GM12878 (cell line): Measurements from ENCODE around the gene CXorf58. TPM values are rescaled to one million over a fixed set of nuclear protein-coding genes. Genes with fewer than 3 reads are reported as not detected.
"Not testable (repeated sequence)": the region's sequence is repeated elsewhere in the genome, so short reads cannot be mapped to it uniquely, and the experiment has no call there.

Experiments used
- ATAC-seq: fragments of 200-7000 bp; cut with Tn5 transposase; 3 replicates; pipeline ENCODE4 v1.9.1; 2020; ENCODE audit warnings: mild to moderate bottlenecking, moderate library complexity
- BruUV-seq: library from RNA; stranded (reverse); fragments of 400-500 nt; replicated peaks from 2 replicates; lab custom pipeline; 2021; lab: Mats Ljungman, UMichigan
- CTCF ChIA-PET: fragments of 300-600 bp; sonication (Branson Sonifier 250); formaldehyde crosslinking; extraction: SDS; loops from one replicate; lab custom pipeline; 2021; ENCODE audit warnings: inconsistent platforms; lab: Yijun Ruan, JAX
- POLR2A ChIA-PET: fragments of 350-600 bp; formaldehyde crosslinking; extraction: SDS; loops from one replicate; lab custom pipeline; 2021; ENCODE audit warnings: inconsistent platforms; lab: Charles Lee
- RAD21 ChIA-PET: fragments of 300-600 bp; sonication (Branson Sonifier 250); formaldehyde crosslinking; loops from one replicate; lab custom pipeline; 2023; ENCODE audit warnings: antibody characterized with exemption; ENCODE audit not compliant: unreplicated experiment; lab: Charles Lee
- SMC1A ChIA-PET: fragments of 300-600 bp; sonication (Branson Sonifier 250); formaldehyde crosslinking; loops from one replicate; lab custom pipeline; 2023; ENCODE audit not compliant: unreplicated experiment, uncharacterized antibody; lab: Charles Lee
- DNase-seq: peaks from one replicate; pipeline ENCODE4 v3.0.0-alpha.2; 2011; ENCODE audit warnings: low read depth, low spot score
- FAIRE-seq: peaks from 3 replicates; lab custom pipeline; 2011; peaks lifted over from hg19 to GRCh38; lab: Jason Lieb, UNC
- H2AFZ ChIP-seq: 2 replicates; pipeline ENCODE4 v1.6.0; 2011; ENCODE audit warnings: low read depth, low read length, control low read depth; ENCODE audit not compliant: control insufficient read depth
- H3K27ac ChIP-seq: 2 replicates; pipeline ENCODE4 v1.5.1; 2011; ENCODE audit warnings: control low read depth; ENCODE audit not compliant: control insufficient read depth, insufficient read depth
- H3K27me3 ChIP-seq, 2 experiments: replicated peaks in 1 of 2; 2 replicates each; pipeline versions ENCODE4 v1.6.0 to v1.6.1; 2011; ENCODE audit warnings: low read length in 1 of 2; ENCODE audit not compliant: control insufficient read depth in 2 of 2, insufficient read depth in 2 of 2
- H3K36me3 ChIP-seq, 2 experiments: 2 replicates each; pipeline ENCODE4 v1.5.1; 2011; ENCODE audit warnings: low read length in 1 of 2; ENCODE audit not compliant: control insufficient read depth in 2 of 2, insufficient read depth in 2 of 2
- H3K4me1 ChIP-seq: 2 replicates; pipeline ENCODE4 v1.6.1; 2011; ENCODE audit warnings: mild to moderate bottlenecking, low read length, moderate library complexity, mixed read lengths; ENCODE audit not compliant: control insufficient read depth, insufficient read depth
- H3K4me2 ChIP-seq: 2 replicates; pipeline ENCODE4 v1.6.0; 2011; ENCODE audit warnings: control low read depth; ENCODE audit not compliant: control insufficient read depth, insufficient read depth
- H3K4me3 ChIP-seq: fragments of 200-600 bp; sonication (generic); 2 replicates; pipeline ENCODE4 v1.5.1; 2016
- H3K79me2 ChIP-seq: 2 replicates; pipeline ENCODE4 v1.6.0; 2011; ENCODE audit warnings: low read length; ENCODE audit not compliant: control insufficient read depth, insufficient read depth
- H3K9ac ChIP-seq: 2 replicates; pipeline ENCODE4 v1.8.0; 2011; ENCODE audit warnings: low read length, control low read depth, mixed read lengths; ENCODE audit not compliant: control insufficient read depth, insufficient read depth
- H3K9me3 ChIP-seq: replicated peaks from 3 replicates; pipeline ENCODE4 v1.5.1; 2011; ENCODE audit warnings: mild to moderate bottlenecking, low read length; ENCODE audit not compliant: control insufficient read depth, insufficient read depth
- H4K20me1 ChIP-seq: 2 replicates; pipeline ENCODE4 v1.6.0; 2011; ENCODE audit not compliant: control insufficient read depth, insufficient read depth
- BHLHE40 ChIP-seq, 2 experiments: fragments of 450-650 bp in 1 of 2; IDR thresholded peaks; 2 replicates each; pipeline ENCODE4 v1.6.1; 2011 to 2017; ENCODE audit warnings: low read depth in 2 of 2, borderline replicate concordance in 1 of 2, improper control_type of control experiment in 1 of 2, low read length in 1 of 2, mild to moderate bottlenecking in 1 of 2
- EED ChIP-seq: sonication (generic); IDR thresholded peaks from 2 replicates; pipeline ENCODE4 v1.6.1; 2016; ENCODE audit warnings: antibody characterized with exemption, low read depth
- EZH2 ChIP-seq: IDR thresholded peaks from 2 replicates; pipeline ENCODE4 v1.6.1; 2012; ENCODE audit warnings: low read depth, mild to moderate bottlenecking, control low read depth, inconsistent platforms, low read length, borderline replicate concordance; ENCODE audit not compliant: control insufficient read depth
- HCFC1 ChIP-seq: fragments of 150-350 bp; IDR thresholded peaks from 2 replicates; pipeline ENCODE4 v1.6.1; 2014; ENCODE audit warnings: low read length
- WRNIP1 ChIP-seq: IDR thresholded peaks from 2 replicates; pipeline ENCODE4 v1.6.1; 2011; ENCODE audit warnings: low read depth, low read length, improper control_type of control experiment, borderline replicate concordance
- YY1 ChIP-seq: IDR thresholded peaks from 2 replicates; pipeline ENCODE4 v1.6.1; 2011; ENCODE audit warnings: low read depth, mild to moderate bottlenecking, low read length
- WGBS: methylation state at CpG from one replicate; pipeline ENCODE4 v1.1.6; 2016; ENCODE audit warnings: low lambda C conversion rate; ENCODE audit not compliant: insufficient replicate concordance, insufficient coverage; ENCODE audit errors: missing lambda C conversion rate; 5-methylcytosine and 5-hydroxymethylcytosine counted together
- in situ Hi-C: fragments of 300-500 bp; cut with MboI; formaldehyde crosslinking; loops from 9 replicates; pipeline ENCODE4 v1.14.3; 2018; ENCODE audit warnings: mixed read lengths
- intact Hi-C: fragments of 100-400 bp; cut with micrococcal nuclease; formaldehyde crosslinking; loops from one replicate; pipeline ENCODE4 v1.14.2; 2022; ENCODE audit not compliant: unreplicated experiment
- polyA plus RNA-seq, 11 experiments: library from polyadenylated mRNA; depleted of rRNA in 4 of 11; unstranded in 6 of 11; stranded (reverse) in 5 of 11; fragments of >200 nt; fragmentation: Nextera tagmentation in 4 of 11; fragmentation: Illumina TruSeq in 1 of 11; extraction: Ambion mirVana in 4 of 11; extraction: Trizol in 1 of 11; gene quantifications; 1 replicate in 1 of 11; 2 replicates in 10 of 11; pipeline versions ENCODE4 v1.2.1 to v1.2.3, GENCODE V29; 2011 to 2016; ENCODE audit warnings: inconsistent platforms in 2 of 11, missing spikeins in 2 of 11, low read depth in 1 of 11
- total RNA-seq, 4 experiments: library from RNA; depleted of rRNA in 3 of 4; stranded (reverse); fragments of >200 nt in 3 of 4; fragmentation: Illumina TruSeq in 1 of 4; extraction: Trizol in 1 of 4; gene quantifications; 2 replicates each; pipeline versions ENCODE4 v1.2.1 to v1.2.3, GENCODE V29; 2013 to 2021
- TF ChIP-seq, protein P1 (sequence below): fragments of 450-650 bp; IDR thresholded peaks from 2 replicates; pipeline ENCODE4 v1.6.1; 2018; ENCODE audit warnings: borderline replicate concordance, mild to moderate bottlenecking; ENCODE audit not compliant: partially characterized antibody

Gene CXorf58
- total and polyA plus RNA-seq, 10 of the 15 experiments (the other 5 are each of a cell fraction or from before 2014, with no cell fraction given) = 0.10 to 0.24 (median 0.13) TPM; not detected in 5

DNA sequence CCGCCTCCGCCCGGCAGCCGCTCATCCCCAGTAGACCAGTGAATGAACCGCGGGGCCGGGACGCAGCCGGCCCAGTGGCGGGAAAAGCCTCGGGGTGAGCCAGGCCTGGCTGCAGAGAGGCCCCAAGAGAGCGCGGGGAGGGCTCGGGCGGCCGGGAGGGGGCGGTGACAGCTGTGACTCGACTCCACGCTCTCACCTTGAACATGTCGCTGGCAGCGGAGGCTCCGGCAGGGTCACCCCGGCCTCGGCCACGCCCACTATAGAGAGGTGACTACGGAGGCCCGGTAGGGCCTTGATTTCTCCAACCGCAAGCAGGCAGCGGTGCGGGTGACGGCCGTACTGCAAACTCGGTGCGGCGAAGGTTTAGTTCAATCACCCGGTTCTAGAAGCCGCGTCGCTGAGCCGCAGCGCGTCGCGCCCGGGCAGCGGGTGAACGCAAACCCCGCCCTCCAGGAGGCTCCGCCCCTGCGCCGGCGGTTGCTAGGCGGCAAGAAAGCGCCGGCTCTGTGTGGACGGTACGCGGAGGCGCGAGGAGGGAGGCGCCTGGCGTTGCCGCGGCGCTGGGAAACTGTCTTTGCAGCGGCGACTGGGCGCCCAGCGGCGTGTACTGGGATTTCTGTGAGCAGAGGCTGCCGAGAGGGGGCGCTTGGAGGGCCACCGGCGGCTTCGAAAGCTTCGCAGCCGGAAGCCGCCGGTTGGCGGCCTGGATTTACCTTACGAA lies at the start of gene CXorf58, which contains the start of gene APOO (continued):
- TF ChIP-seq, protein P1, sequence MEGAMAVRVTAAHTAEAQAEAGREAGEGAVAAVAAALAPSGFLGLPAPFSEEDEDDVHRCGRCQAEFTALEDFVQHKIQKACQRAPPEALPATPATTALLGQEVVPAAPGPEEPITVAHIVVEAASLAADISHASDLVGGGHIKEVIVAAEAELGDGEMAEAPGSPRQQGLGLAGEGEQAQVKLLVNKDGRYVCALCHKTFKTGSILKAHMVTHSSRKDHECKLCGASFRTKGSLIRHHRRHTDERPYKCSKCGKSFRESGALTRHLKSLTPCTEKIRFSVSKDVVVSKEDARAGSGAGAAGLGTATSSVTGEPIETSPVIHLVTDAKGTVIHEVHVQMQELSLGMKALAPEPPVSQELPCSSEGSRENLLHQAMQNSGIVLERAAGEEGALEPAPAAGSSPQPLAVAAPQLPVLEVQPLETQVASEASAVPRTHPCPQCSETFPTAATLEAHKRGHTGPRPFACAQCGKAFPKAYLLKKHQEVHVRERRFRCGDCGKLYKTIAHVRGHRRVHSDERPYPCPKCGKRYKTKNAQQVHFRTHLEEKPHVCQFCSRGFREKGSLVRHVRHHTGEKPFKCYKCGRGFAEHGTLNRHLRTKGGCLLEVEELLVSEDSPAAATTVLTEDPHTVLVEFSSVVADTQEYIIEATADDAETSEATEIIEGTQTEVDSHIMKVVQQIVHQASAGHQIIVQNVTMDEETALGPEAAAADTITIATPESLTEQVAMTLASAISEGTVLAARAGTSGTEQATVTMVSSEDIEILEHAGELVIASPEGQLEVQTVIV = no peak
- TF ChIP-seq YY1 = peak; percentile 66
- TF ChIP-seq EED = 0 out of 2 replicates have a peak, but pooled peaks have one; percentile 13
- TF ChIP-seq HCFC1 = 0 out of 2 replicates have a peak, but pooled peaks have one; percentile 6
- TF ChIP-seq WRNIP1 = no peak
- TF ChIP-seq EZH2 = no peak
- peak in 1 of 2 experiments; percentile 38; a peak in 1 of 4 replicates for TF ChIP-seq BHLHE40 (IDR thresholded peaks at IDR 0.05; ENCODE audit: borderline replicate concordance in 1 of 2, low read depth in 2 of 2, low read length in 1 of 2)
- TF ChIP-seq, all 136 proteins: peak for 39

- H3K36me3 ChIP-seq, H3K4me1 ChIP-seq, DNase-seq, in situ Hi-C loops, FAIRE-seq, H2AFZ ChIP-seq, H3K79me2 ChIP-seq, H4K20me1 ChIP-seq, RAD21 ChIA-PET, BruUV-seq, H3K4me3 ChIP-seq, H3K9me3 ChIP-seq, ATAC-seq, intact Hi-C loops, H3K27me3 ChIP-seq, H3K4me2 ChIP-seq, H3K27ac ChIP-seq, CTCF ChIA-PET, H3K9ac ChIP-seq: not testable (repeated sequence)
- POLR2A ChIA-PET = interaction anchor here (0.6 kb wide), 1 partner anchor 76 kb away, joined by 4 read pairs; no protein-coding TSS in a partner anchor
- SMC1A ChIA-PET = interaction anchor here (1.1 kb wide), 1 partner anchor 30 kb away, joined by 3 read pairs; no protein-coding TSS in a partner anchor
- 45% methylated on average over 7 of the region's 7 CpGs for WGBS
These were observed 48.6 kb upstream of the CXorf58 start for GRCh38 chrX:23859238-23859637.
